ENCODE measurements around the gene ATP6V0B.

ATP6V0B gene

GRCh38 chr1:43993206-43993914 lies 18.6 kb downstream of the ATP6V0B start:
- Histone ChIP-seq H3K79me2 (ENCODE audit: insufficient read depth, low read depth) (no peaks in the 10 kb centered on the region), H3K27ac (no peak overlapping the region), H3K4me3 (IDR thresholded peaks at IDR 0.05; ENCODE audit: insufficient read depth, low read depth, low read length) (no peak overlapping the region), H3K27me3 (ENCODE audit: insufficient read depth, low read depth) (no peaks in the 10 kb centered on the region), H3K9ac (no peak overlapping the region), H4K20me1 (ENCODE audit: insufficient read depth) (no peaks in the 10 kb centered on the region), H2AFZ (ENCODE audit: low read depth) (no peak overlapping the region), H3K4me1 (ENCODE audit: low read depth, poor library complexity, severe bottlenecking) (peaks cover 13% of the 10 kb centered on the region), H3K36me3 (ENCODE audit: insufficient read depth) (no peaks in the 10 kb centered on the region), H3K4me2 (no peak overlapping the region)
- no peak for TF ChIP-seq CTCF (conservative IDR thresholded peaks at IDR 0.05; ENCODE audit: low read depth, low read length)

GRCh38 chr1:43994071-43994470 lies 19.3 kb downstream of the ATP6V0B start:
- H3K4me2 ChIP-seq = no peak overlapping the region
- H3K4me1 ChIP-seq (ENCODE audit: low read depth, poor library complexity, severe bottlenecking) = peaks cover 13% of the 10 kb centered on the region
- no peaks in the 10 kb centered on the region for H4K20me1 ChIP-seq (ENCODE audit: insufficient read depth)
- H3K79me2 ChIP-seq (ENCODE audit: insufficient read depth, low read depth) = no peaks in the 10 kb centered on the region
- H3K36me3 ChIP-seq (ENCODE audit: insufficient read depth) = no peaks in the 10 kb centered on the region
- no peak overlapping the region for H3K9ac ChIP-seq
- no peak overlapping the region for H2AFZ ChIP-seq (ENCODE audit: low read depth)
- no peak for TF ChIP-seq CTCF (conservative IDR thresholded peaks at IDR 0.05; ENCODE audit: low read depth, low read length)
- no peaks in the 10 kb centered on the region for H3K27me3 ChIP-seq (ENCODE audit: insufficient read depth, low read depth)
- no peak overlapping the region for H3K4me3 ChIP-seq (IDR thresholded peaks at IDR 0.05; ENCODE audit: insufficient read depth, low read depth, low read length)
- H3K27ac ChIP-seq = no peak overlapping the region

GRCh38 chr1:43994794-43995790 lies 20.3 kb downstream of the ATP6V0B start:
- no peak overlapping the region for H3K9ac ChIP-seq
- no peak overlapping the region for H3K27ac ChIP-seq
- 0 out of 2 replicates have a peak, but pooled peaks have one; percentile 13 for TF ChIP-seq CTCF (conservative IDR thresholded peaks at IDR 0.05; ENCODE audit: low read depth, low read length)

GRCh38 chr1:43995984-43996732 lies 21.4 kb downstream of the ATP6V0B start:
- H3K4me1 ChIP-seq (ENCODE audit: low read depth, poor library complexity, severe bottlenecking) = peaks cover 7% of the 10 kb centered on the region
- no peak overlapping the region for H3K27ac ChIP-seq
- H3K9ac ChIP-seq = no peak overlapping the region

More at GRCh38 chr1:43994794-43995790, 20.3 kb downstream of the ATP6V0B start:
- Histone ChIP-seq H3K4me1 (ENCODE audit: low read depth, poor library complexity, severe bottlenecking) (peaks cover 13% of the 10 kb centered on the region), H3K4me2 (no peak overlapping the region), H2AFZ (ENCODE audit: low read depth) (no peak overlapping the region), H3K4me3 (IDR thresholded peaks at IDR 0.05; ENCODE audit: insufficient read depth, low read depth, low read length) (no peak overlapping the region), H3K27me3 (ENCODE audit: insufficient read depth, low read depth) (no peaks in the 10 kb centered on the region), H3K36me3 (ENCODE audit: insufficient read depth) (no peaks in the 10 kb centered on the region), H4K20me1 (ENCODE audit: insufficient read depth) (no peaks in the 10 kb centered on the region), H3K79me2 (ENCODE audit: insufficient read depth, low read depth) (no peaks in the 10 kb centered on the region)

More at GRCh38 chr1:43995984-43996732, 21.4 kb downstream of the ATP6V0B start:
- H3K4me2 ChIP-seq = no peak overlapping the region
- TF ChIP-seq CTCF (conservative IDR thresholded peaks at IDR 0.05; ENCODE audit: low read depth, low read length) = no peak
- H3K27me3 ChIP-seq (ENCODE audit: insufficient read depth, low read depth) = no peaks in the 10 kb centered on the region
- no peaks in the 10 kb centered on the region for H3K36me3 ChIP-seq (ENCODE audit: insufficient read depth)
- no peak overlapping the region for H3K4me3 ChIP-seq (IDR thresholded peaks at IDR 0.05; ENCODE audit: insufficient read depth, low read depth, low read length)
- H3K79me2 ChIP-seq (ENCODE audit: insufficient read depth, low read depth) = no peaks in the 10 kb centered on the region
- H2AFZ ChIP-seq (ENCODE audit: low read depth) = no peak overlapping the region
- no peaks in the 10 kb centered on the region for H4K20me1 ChIP-seq (ENCODE audit: insufficient read depth)
